Chondrocyte (in vitro differentiated cells): ENCODE data around the gene ENOX2. TPM values are rescaled to one million over a fixed set of nuclear protein-coding genes. Genes with fewer than 3 reads are reported as not detected.

Experiments used
- DNase-seq: peaks from one replicate; pipeline ENCODE4 v3.0.0; 2021; ENCODE audit warnings: mixed read lengths, low spot score
- H3K27ac Mint-ChIP-seq: one replicate; pipeline ENCODE4 v1.8.0; 2021; ENCODE audit warnings: mild to moderate bottlenecking, moderate library complexity, mixed read lengths; ENCODE audit not compliant: unreplicated experiment
- H3K27me3 Mint-ChIP-seq: 2 replicates; pipeline ENCODE4 v1.8.0; 2021; ENCODE audit warnings: low read depth, mixed read lengths
- H3K36me3 Mint-ChIP-seq: 2 replicates; pipeline ENCODE4 v1.8.0; 2021; ENCODE audit warnings: low read depth, mixed read lengths
- H3K4me1 Mint-ChIP-seq: 2 replicates; pipeline ENCODE4 v1.8.0; 2021; ENCODE audit warnings: low read depth, mild to moderate bottlenecking, mixed read lengths
- H3K4me3 Mint-ChIP-seq: one replicate; pipeline ENCODE4 v1.8.0; 2021; ENCODE audit warnings: mild to moderate bottlenecking, moderate library complexity, mixed read lengths; ENCODE audit not compliant: unreplicated experiment
- H3K9me3 Mint-ChIP-seq: 2 replicates; pipeline ENCODE4 v1.8.0; 2021; ENCODE audit warnings: low read depth, mixed read lengths
- long read RNA-seq: library from polyadenylated mRNA; stranded (forward); transcript quantifications from one replicate; pipeline ENCODE4 v2.0.0, GENCODE V29; 2021
- total RNA-seq: library from RNA; stranded (reverse); gene quantifications from 3 replicates; pipeline ENCODE4 v1.2.1, GENCODE V29; 2021
- TF ChIP-seq, protein P1 (sequence below): fragments of 200-600 bp; sonication (generic); IDR thresholded peaks from 2 replicates; pipeline ENCODE4 v1.5.0; 2021; ENCODE audit warnings: antibody characterized with exemption, mild to moderate bottlenecking, moderate library complexity

The ENOX2 gene, protein sequence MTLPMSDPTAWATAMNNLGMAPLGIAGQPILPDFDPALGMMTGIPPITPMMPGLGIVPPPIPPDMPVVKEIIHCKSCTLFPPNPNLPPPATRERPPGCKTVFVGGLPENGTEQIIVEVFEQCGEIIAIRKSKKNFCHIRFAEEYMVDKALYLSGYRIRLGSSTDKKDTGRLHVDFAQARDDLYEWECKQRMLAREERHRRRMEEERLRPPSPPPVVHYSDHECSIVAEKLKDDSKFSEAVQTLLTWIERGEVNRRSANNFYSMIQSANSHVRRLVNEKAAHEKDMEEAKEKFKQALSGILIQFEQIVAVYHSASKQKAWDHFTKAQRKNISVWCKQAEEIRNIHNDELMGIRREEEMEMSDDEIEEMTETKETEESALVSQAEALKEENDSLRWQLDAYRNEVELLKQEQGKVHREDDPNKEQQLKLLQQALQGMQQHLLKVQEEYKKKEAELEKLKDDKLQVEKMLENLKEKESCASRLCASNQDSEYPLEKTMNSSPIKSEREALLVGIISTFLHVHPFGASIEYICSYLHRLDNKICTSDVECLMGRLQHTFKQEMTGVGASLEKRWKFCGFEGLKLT
- total RNA-seq, result 13.1 to 14.5 TPM (median 13.7 TPM) in 3 replicates
- long read RNA-seq, full-length matches to known transcripts, result 18 of 32 reads
- long read RNA-seq, partial matches to known transcripts, result 5 of 32 reads
- long read RNA-seq, other reads (novel, unspliced or antisense), result 9 of 32 reads

DNA sequence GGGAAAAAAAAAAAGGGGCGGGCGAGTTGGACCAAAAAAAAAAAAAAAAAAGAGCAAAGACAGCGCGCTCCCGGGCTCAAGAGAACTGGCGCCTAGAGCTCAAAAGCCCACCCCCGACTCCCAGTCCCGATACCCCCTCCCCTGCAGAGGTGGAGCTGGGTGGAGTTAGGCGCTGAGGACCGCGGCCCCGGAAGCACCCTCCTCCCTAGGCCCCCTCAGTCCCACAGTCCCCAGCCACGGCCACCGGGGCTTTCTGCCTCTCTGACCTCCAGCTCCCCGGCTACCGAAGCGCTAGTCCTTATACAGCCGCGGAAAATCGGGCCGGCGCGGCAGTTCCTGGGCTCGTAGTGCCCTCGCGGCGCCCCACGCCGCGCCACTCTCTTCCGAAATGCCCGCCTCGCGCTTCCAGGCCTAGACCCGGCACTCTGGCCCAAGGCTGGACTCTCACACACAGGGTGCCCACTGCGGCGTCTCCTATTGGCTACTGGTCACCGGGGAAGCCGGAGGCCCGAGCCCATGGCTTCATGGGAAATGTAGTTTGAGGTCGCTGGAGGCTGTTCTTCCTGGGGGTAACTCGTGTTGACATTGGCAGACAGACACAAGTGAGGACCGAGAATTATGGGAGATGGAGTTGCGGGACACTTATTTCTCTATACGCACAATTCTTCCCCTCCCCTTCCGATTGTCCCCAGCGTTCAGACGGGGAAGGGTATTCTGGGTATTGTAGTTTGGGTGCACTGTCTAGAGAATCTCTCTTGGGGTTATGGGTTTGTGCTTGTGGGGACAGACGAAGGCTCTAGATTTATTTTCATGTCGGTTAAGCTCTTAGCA lies at the start of gene ENOX2:
TSS of gene ENOX2 (minus strand) at position 427 of the 831 bp plus-strand sequence. CDS start 199,993 bp downstream, outside the sequence.
- peaks cover 8% of the 10 kb centered on the region for H3K4me1 Mint-ChIP-seq
- H3K9me3 Mint-ChIP-seq, result no peaks in the 10 kb centered on the region
- TF ChIP-seq, protein P1, sequence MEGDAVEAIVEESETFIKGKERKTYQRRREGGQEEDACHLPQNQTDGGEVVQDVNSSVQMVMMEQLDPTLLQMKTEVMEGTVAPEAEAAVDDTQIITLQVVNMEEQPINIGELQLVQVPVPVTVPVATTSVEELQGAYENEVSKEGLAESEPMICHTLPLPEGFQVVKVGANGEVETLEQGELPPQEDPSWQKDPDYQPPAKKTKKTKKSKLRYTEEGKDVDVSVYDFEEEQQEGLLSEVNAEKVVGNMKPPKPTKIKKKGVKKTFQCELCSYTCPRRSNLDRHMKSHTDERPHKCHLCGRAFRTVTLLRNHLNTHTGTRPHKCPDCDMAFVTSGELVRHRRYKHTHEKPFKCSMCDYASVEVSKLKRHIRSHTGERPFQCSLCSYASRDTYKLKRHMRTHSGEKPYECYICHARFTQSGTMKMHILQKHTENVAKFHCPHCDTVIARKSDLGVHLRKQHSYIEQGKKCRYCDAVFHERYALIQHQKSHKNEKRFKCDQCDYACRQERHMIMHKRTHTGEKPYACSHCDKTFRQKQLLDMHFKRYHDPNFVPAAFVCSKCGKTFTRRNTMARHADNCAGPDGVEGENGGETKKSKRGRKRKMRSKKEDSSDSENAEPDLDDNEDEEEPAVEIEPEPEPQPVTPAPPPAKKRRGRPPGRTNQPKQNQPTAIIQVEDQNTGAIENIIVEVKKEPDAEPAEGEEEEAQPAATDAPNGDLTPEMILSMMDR, result peak; percentile 8
- H3K27me3 Mint-ChIP-seq, result peaks cover 2% of the 10 kb centered on the region
- peak; percentile 100 for DNase-seq
- no peak within 1 kb of the TSS for H3K27ac Mint-ChIP-seq
- H3K4me3 Mint-ChIP-seq, result no peak within 1 kb of the TSS
- peaks cover 4% of the 10 kb centered on the region for H3K36me3 Mint-ChIP-seq

DNA sequence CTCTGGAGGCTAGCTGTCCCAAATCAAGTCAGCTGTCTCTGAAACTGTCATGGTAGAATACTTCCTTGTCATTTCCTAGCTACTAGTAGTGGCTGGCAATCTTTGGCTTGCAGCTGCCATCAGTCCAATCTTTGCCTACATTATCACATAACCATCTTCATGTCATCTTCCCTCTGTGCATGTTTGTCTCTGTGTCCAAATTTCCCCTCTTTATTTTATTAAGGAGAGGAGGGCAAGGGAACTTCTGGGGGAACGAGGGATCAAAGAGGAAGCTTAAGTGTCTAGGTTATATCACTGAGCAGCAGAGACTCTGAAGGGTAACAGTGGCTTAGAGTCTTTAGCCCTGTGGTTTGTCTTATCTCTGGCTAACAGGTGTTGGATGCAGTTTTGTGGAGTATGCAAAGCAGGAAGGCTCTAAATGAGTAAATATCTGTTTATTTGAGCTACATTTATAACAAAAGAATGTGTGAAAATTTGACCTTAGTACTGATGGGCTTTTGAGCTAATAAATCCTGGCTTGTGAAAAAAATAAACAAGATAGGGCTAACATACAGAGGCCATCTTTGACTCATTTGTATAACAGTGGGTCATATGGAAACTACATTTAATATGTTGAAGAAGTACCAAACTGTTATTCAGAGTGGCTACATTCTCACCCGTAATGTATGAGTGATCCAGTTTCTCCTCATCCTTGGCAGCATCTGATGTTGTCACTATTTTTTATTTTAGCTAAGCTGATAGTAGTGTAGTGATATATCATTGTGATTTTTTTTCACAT lies 49.4 kb upstream of the ENOX2 start:
- H3K36me3 Mint-ChIP-seq, result peaks cover 2% of the 10 kb centered on the region
- H3K4me3 Mint-ChIP-seq, result no peak overlapping the region
- H3K4me1 Mint-ChIP-seq, result no peaks in the 10 kb centered on the region
- H3K27me3 Mint-ChIP-seq, result peaks cover 27% of the 10 kb centered on the region
- H3K27ac Mint-ChIP-seq, result no peak overlapping the region
- TF ChIP-seq, protein P1, result no peak
- DNase-seq, result no peak
- H3K9me3 Mint-ChIP-seq, result peaks cover 4% of the 10 kb centered on the region

DNA sequence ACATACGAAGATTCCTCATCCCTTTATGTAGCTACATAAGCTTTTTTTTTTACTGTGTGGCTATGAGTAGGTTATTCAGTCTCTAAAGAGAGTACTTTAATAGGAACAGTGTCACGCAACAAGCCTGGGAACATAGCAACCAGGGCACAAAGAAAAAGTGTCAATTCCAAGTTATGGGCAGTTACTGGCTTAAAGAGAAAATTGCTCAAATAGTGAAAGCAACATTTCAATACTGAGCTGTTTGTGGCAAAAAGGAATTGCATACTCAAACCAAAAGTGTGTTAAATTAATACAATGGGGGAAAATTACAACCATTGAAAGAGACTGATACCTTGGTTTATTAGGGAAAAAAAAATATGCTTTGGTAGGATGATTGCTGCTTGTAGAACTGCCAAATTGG lies 41.2 kb upstream of the ENOX2 start:
- peaks cover 36% of the 10 kb centered on the region for H3K27me3 Mint-ChIP-seq
- TF ChIP-seq, protein P1, result no peak
- H3K4me1 Mint-ChIP-seq, result no peaks in the 10 kb centered on the region
- no peak for DNase-seq
- peaks cover 2% of the 10 kb centered on the region for H3K36me3 Mint-ChIP-seq
- H3K9me3 Mint-ChIP-seq, result peaks cover 9% of the 10 kb centered on the region
- no peak overlapping the region for H3K27ac Mint-ChIP-seq
- no peak overlapping the region for H3K4me3 Mint-ChIP-seq

DNA sequence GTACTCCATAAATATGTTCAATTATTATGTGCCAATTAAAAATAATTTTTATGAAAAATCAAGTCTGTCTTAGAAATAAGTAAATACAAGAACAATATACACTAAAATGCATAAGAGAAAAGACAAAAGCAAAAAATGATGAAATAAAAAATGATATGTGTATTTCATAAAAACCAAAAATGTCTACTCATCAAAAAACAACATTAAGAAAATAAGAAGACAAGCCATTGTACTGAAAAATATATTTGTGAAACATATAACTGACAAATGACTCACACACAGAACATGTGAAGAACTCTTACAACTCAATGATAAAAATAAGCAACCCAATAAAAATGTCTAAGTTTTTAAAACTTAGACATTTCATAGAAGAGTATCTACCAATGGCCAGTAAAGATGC lies 34.1 kb upstream of the ENOX2 start:
- H3K27me3 Mint-ChIP-seq, result peaks cover 18% of the 10 kb centered on the region
- TF ChIP-seq, protein P1, result no peak
- no peaks in the 10 kb centered on the region for H3K4me1 Mint-ChIP-seq
- no peak overlapping the region for H3K27ac Mint-ChIP-seq
- no peaks in the 10 kb centered on the region for H3K9me3 Mint-ChIP-seq
- DNase-seq, result no peak
- no peak overlapping the region for H3K4me3 Mint-ChIP-seq
- H3K36me3 Mint-ChIP-seq, result no peaks in the 10 kb centered on the region
